Tibial artery (tissue), 4 donors: ENCODE data around the gene FOXD2.

Experiments used
- DNase-seq, 2 donors: peaks; one replicate each; pipeline ENCODE4 v3.0.0-alpha.2; 2019
- H3K27ac ChIP-seq, 2 donors: fragments of 200-600 bp; sonication (generic) in 1 of 2; 1 replicate in 1 of 2; 2 replicates in 1 of 2; pipeline ENCODE4 v1.5.1; 2018 to 2019; ENCODE audit warnings: mild to moderate bottlenecking in 1 of 2
- H3K27me3 ChIP-seq, 2 donors: fragments of 200-600 bp; sonication (generic) in 1 of 2; one replicate each; pipeline versions ENCODE4 v1.5.1 to v1.6.0; 2016 to 2019
- H3K36me3 ChIP-seq, 3 donors: fragments of 200-600 bp; sonication (generic) in 2 of 3; one replicate each; pipeline ENCODE4 v1.5.1; 2016 to 2019; ENCODE audit warnings: mild to moderate bottlenecking in 2 of 3
- H3K4me1 ChIP-seq, 4 donors: fragments of 200-600 bp; sonication (generic) in 2 of 4; 1 replicate in 3 of 4; 2 replicates in 1 of 4; pipeline ENCODE4 v1.5.1; 2016 to 2019
- H3K4me3 ChIP-seq, 2 donors: fragments of 200-600 bp; sonication (generic) in 1 of 2; 1 replicate in 1 of 2; 2 replicates in 1 of 2; pipeline ENCODE4 v1.5.1; 2018 to 2019; ENCODE audit warnings: mild to moderate bottlenecking in 2 of 2
- H3K9me3 ChIP-seq, 3 donors: fragments of 200-600 bp; sonication (generic) in 1 of 3; one replicate each; pipeline ENCODE4 v1.5.1; 2016 to 2019
- CTCF ChIP-seq, 2 experiments: fragments of 200-600 bp in 1 of 2; fragments of 450-650 bp in 1 of 2; IDR thresholded peaks; one replicate each; pipeline ENCODE4 v1.5.1; 2017 to 2019; ENCODE audit warnings: antibody characterized with exemption in 2 of 2, mild to moderate bottlenecking in 1 of 2, moderate library complexity in 1 of 2
- intact Hi-C: fragments of 100-400 bp; cut with DNase I; formaldehyde crosslinking; loops from one replicate; pipeline ENCODE4 v1.15.0; 2023; ENCODE audit warnings: low total_unique reads

The FOXD2 gene

GRCh38 chr1:47460456-47460855 is 22.6 kb downstream of the FOXD2 start:
- intact Hi-C loops: no loop called here
- Histone ChIP-seq H3K9me3 (no peaks in the 10 kb centered on the region), H3K36me3 (no peaks in the 10 kb centered on the region), H3K27me3 (peaks cover 0 to 40% of the 10 kb centered on the region in 2 donors), H3K4me3 (no peak overlapping the region), H3K27ac (no peak overlapping the region), H3K4me1 (peaks cover 0 to 1% (median under 1%) of the 10 kb centered on the region in 4 donors)
- DNase-seq: no peak
- no peak for TF ChIP-seq CTCF (IDR thresholded peaks at IDR 0.05)

GRCh38 chr1:47465605-47466004 is 27.8 kb downstream of the FOXD2 start:
- no peak overlapping the region for H3K27ac ChIP-seq
- TF ChIP-seq CTCF (IDR thresholded peaks at IDR 0.05): no peak
- H3K4me1 ChIP-seq: peaks cover 0 to 6% (median 3%) of the 10 kb centered on the region in 4 donors
- no peak for DNase-seq
- no peaks in the 10 kb centered on the region for H3K9me3 ChIP-seq
- no peaks in the 10 kb centered on the region for H3K36me3 ChIP-seq
- H3K27me3 ChIP-seq: peaks cover 0 to 29% of the 10 kb centered on the region in 2 donors
- H3K4me3 ChIP-seq: no peak overlapping the region
- intact Hi-C loops: no loop called here

- Histone ChIP-seq H3K27ac (no peak overlapping the region), H3K36me3 (no peaks in the 10 kb centered on the region), H3K27me3 (peaks cover 0 to 3% of the 10 kb centered on the region in 2 donors), H3K4me1 (peaks cover 0 to 6% (median 3%) of the 10 kb centered on the region in 4 donors), H3K4me3 (no peak overlapping the region), H3K9me3 (no peaks in the 10 kb centered on the region)
- DNase-seq: no peak
- intact Hi-C loops: no loop called here
- no peak for TF ChIP-seq CTCF (IDR thresholded peaks at IDR 0.05)
Measured at GRCh38 chr1:47468709-47469389, 31.0 kb downstream of the FOXD2 start.

GRCh38 chr1:47469390-47469759 is 31.5 kb downstream of the FOXD2 start:
- Histone ChIP-seq H3K4me1 (peaks cover 0 to 6% (median 3%) of the 10 kb centered on the region in 4 donors), H3K9me3 (no peaks in the 10 kb centered on the region), H3K4me3 (no peak overlapping the region), H3K27me3 (peaks cover 0 to 3% of the 10 kb centered on the region in 2 donors), H3K36me3 (no peaks in the 10 kb centered on the region), H3K27ac (no peak overlapping the region)
- intact Hi-C loops: no loop called here
- DNase-seq: no peak
- no peak for TF ChIP-seq CTCF (IDR thresholded peaks at IDR 0.05)

- peaks cover 0 to 6% (median 3%) of the 10 kb centered on the region in 4 donors for H3K4me1 ChIP-seq
- no peaks in the 10 kb centered on the region for H3K9me3 ChIP-seq
- intact Hi-C loops: no loop called here
- no peak for DNase-seq
- H3K27ac ChIP-seq: no peak overlapping the region
- H3K27me3 ChIP-seq: peaks cover 0 to 3% of the 10 kb centered on the region in 2 donors
- no peaks in the 10 kb centered on the region for H3K36me3 ChIP-seq
- no peak overlapping the region for H3K4me3 ChIP-seq
- TF ChIP-seq CTCF (IDR thresholded peaks at IDR 0.05): no peak
Measured at GRCh38 chr1:47469910-47470309, 32.1 kb downstream of the FOXD2 start.
